GM23338 (cell line): ENCODE data around the gene STAT5B.

Source experiments
- CTCF ChIP-seq, 2 experiments: fragments of 200-600 bp in 1 of 2; sonication (generic) in 1 of 2; conservative IDR thresholded peaks; 2 replicates each; pipeline versions ENCODE4 v1.5.1 to v1.6.1; 2016 to 2017; ENCODE audit warnings: antibody characterized with exemption in 2 of 2, low read depth in 2 of 2, mild to moderate bottlenecking in 2 of 2, moderate library complexity in 1 of 2
- EZH2 ChIP-seq: fragments of 200-600 bp; sonication (generic); IDR thresholded peaks from one replicate; pipeline ENCODE4 v1.8.0; 2017; ENCODE audit warnings: antibody characterized with exemption, mild to moderate bottlenecking, low read depth; ENCODE audit not compliant: unreplicated experiment
- EZH2phosphoT487 ChIP-seq: fragments of 200-600 bp; sonication (generic); IDR thresholded peaks from one replicate; pipeline ENCODE4 v1.8.1; 2018; ENCODE audit warnings: antibody characterized with exemption; ENCODE audit not compliant: unreplicated experiment
- POLR2AphosphoS5 ChIP-seq: IDR thresholded peaks from 2 replicates; pipeline ENCODE4 v1.6.1; 2016; ENCODE audit warnings: antibody characterized with exemption, low read depth
- REST ChIP-seq: IDR thresholded peaks from one replicate; pipeline ENCODE4 v1.6.1; 2018; ENCODE audit warnings: antibody characterized with exemption; ENCODE audit not compliant: unreplicated experiment
- ZNF462 ChIP-seq: fragments of 250-450 bp; sonication (Bioruptor Pico); IDR thresholded peaks from 2 replicates; pipeline ENCODE4 v1.5.0; 2020; ENCODE audit warnings: mild to moderate bottlenecking, moderate library complexity

GRCh38 chr17:42323268-42323773 is 47.1 kb upstream of the STAT5B start:
- no peak for TF ChIP-seq EZH2phosphoT487
- TF ChIP-seq CTCF (conservative IDR thresholded peaks at IDR 0.05; ENCODE audit: low read depth in 2 of 2), result no peak
- TF ChIP-seq POLR2AphosphoS5, result no peak
- TF ChIP-seq EZH2, result no peak
- no peak for TF ChIP-seq ZNF462 (CRISPR knock-in tag)
- no peak for TF ChIP-seq REST
